ENCODE measurements around the gene CD79B.

- no peak for TF ChIP-seq REST (IDR thresholded peaks at IDR 0.05; ENCODE audit: low read depth)
- TF ChIP-seq CTCF (IDR thresholded peaks at IDR 0.05 in 2 of 3, conservative IDR thresholded peaks at IDR 0.05 in 1 of 3; ENCODE audit: borderline replicate concordance in 1 of 3, insufficient read depth in 1 of 3, low read depth in 2 of 3, low read length in 2 of 3): 0 out of 6 replicates have a peak, but pooled peaks have one; percentile 16 to 23 (median 20)
- no peak for TF ChIP-seq ZFX (IDR thresholded peaks at IDR 0.05)
- TF ChIP-seq POLR2AphosphoS5 (IDR thresholded peaks at IDR 0.05; ENCODE audit: low read depth, low read length): no peak
- TF ChIP-seq JUND (IDR thresholded peaks at IDR 0.05): no peak
- no peak for TF ChIP-seq SIN3A (IDR thresholded peaks at IDR 0.05; ENCODE audit: low read depth)
- TF ChIP-seq YY1 (IDR thresholded peaks at IDR 0.05; ENCODE audit: extremely low read depth, insufficient replicate concordance, low read depth, low read length): no peak
- no peak for TF ChIP-seq FOSL1 (IDR thresholded peaks at IDR 0.05; ENCODE audit: low read depth)
- no peak for TF ChIP-seq EZH2phosphoT487 (IDR thresholded peaks at IDR 0.05; ENCODE audit: borderline replicate concordance)
- no peak for TF ChIP-seq ZBTB33 (IDR thresholded peaks at IDR 0.05; ENCODE audit: extremely low read depth, insufficient replicate concordance, low read length)
These were observed 13.8 kb downstream of the CD79B start for GRCh38 chr17:63918305-63918704.

Measured in HCT116 (cell line).